GM12878 (cell line): ENCODE results near the gene SYMPK. TPM values are rescaled to one million over a fixed set of nuclear protein-coding genes. Genes with fewer than 3 reads are reported as not detected.

Experiments used
- BCL3 ChIP-seq: IDR thresholded peaks from 2 replicates; pipeline ENCODE4 v1.6.1; 2011; ENCODE audit warnings: borderline replicate concordance, low read depth, mild to moderate bottlenecking, moderate library complexity, low read length; ENCODE audit not compliant: insufficient read depth, poor library complexity, severe bottlenecking
- BMI1 ChIP-seq: fragments of 450-650 bp; IDR thresholded peaks from 2 replicates; pipeline ENCODE4 v1.6.1; 2016; ENCODE audit warnings: mild to moderate bottlenecking, moderate library complexity, borderline replicate concordance
- CBFB ChIP-seq: IDR thresholded peaks from 2 replicates; pipeline ENCODE4 v1.6.1; 2016; ENCODE audit warnings: antibody characterized with exemption, low read depth
- CBX3 ChIP-seq: fragments of 200-600 bp; sonication (generic); IDR thresholded peaks from 2 replicates; pipeline ENCODE4 v1.6.1; 2016; ENCODE audit warnings: low read depth, borderline replicate concordance
- FOS ChIP-seq: IDR thresholded peaks from 3 replicates; pipeline ENCODE4 v1.6.1; 2011; ENCODE audit warnings: borderline replicate concordance; ENCODE audit not compliant: insufficient read length; ENCODE audit errors: extremely low read depth
- GABPA ChIP-seq: IDR thresholded peaks from 2 replicates; pipeline ENCODE4 v1.6.1; 2014; ENCODE audit warnings: antibody characterized with exemption, low read depth, mild to moderate bottlenecking, inconsistent platforms
- IKZF1 ChIP-seq: fragments of 450-650 bp; conservative IDR thresholded peaks from 2 replicates; pipeline ENCODE4 v1.6.1; 2017; ENCODE audit warnings: antibody characterized with exemption, mild to moderate bottlenecking
- KAT2A ChIP-seq: conservative IDR thresholded peaks from 2 replicates; pipeline ENCODE4 v1.6.1; 2011; ENCODE audit warnings: low read depth, low read length; ENCODE audit not compliant: control insufficient read depth
- NBN ChIP-seq: fragments of 450-650 bp; IDR thresholded peaks from 2 replicates; pipeline ENCODE4 v1.6.1; 2016
- NFYB ChIP-seq: IDR thresholded peaks from 2 replicates; pipeline ENCODE4 v1.6.1; 2011; ENCODE audit warnings: low read depth, mild to moderate bottlenecking, low read length, improper control_type of control experiment, moderate library complexity; ENCODE audit not compliant: insufficient read depth
- NR2C1 ChIP-seq: fragments of 450-650 bp; IDR thresholded peaks from 2 replicates; pipeline ENCODE4 v1.6.1; 2017; ENCODE audit warnings: antibody characterized with exemption, mild to moderate bottlenecking, moderate library complexity
- PBX3 ChIP-seq: IDR thresholded peaks from 2 replicates; pipeline ENCODE4 v1.6.1; 2011; ENCODE audit warnings: mild to moderate bottlenecking, low read depth, low read length, moderate library complexity; ENCODE audit not compliant: insufficient replicate concordance
- POLR2AphosphoS2 ChIP-seq: IDR thresholded peaks from 2 replicates; pipeline ENCODE4 v1.6.1; 2011; ENCODE audit warnings: low read depth, mild to moderate bottlenecking, low read length, improper control_type of control experiment, moderate library complexity
- RBBP5 ChIP-seq: fragments of 200-600 bp; sonication (generic); conservative IDR thresholded peaks from 2 replicates; pipeline ENCODE4 v1.6.1; 2016
- RELB ChIP-seq: fragments of 450-650 bp; IDR thresholded peaks from 2 replicates; pipeline ENCODE4 v1.6.1; 2017; ENCODE audit warnings: low read depth, mild to moderate bottlenecking, moderate library complexity
- SIN3A ChIP-seq: IDR thresholded peaks from 2 replicates; pipeline ENCODE4 v1.6.1; 2012; ENCODE audit warnings: low read depth, low read length, improper control_type of control experiment
- SIX5 ChIP-seq: IDR thresholded peaks from 2 replicates; pipeline ENCODE4 v1.6.1; 2011; ENCODE audit warnings: mild to moderate bottlenecking, low read depth, low read length, moderate library complexity; ENCODE audit not compliant: severe bottlenecking
- STAT3 ChIP-seq: IDR thresholded peaks from 2 replicates; pipeline ENCODE4 v1.6.1; 2011; ENCODE audit warnings: low read depth, low read length, improper control_type of control experiment
- YBX1 ChIP-seq: fragments of 450-650 bp; IDR thresholded peaks from 2 replicates; pipeline ENCODE4 v1.6.1; 2016; ENCODE audit warnings: antibody characterized with exemption
- ZNF592 ChIP-seq: fragments of 450-650 bp; IDR thresholded peaks from 2 replicates; pipeline ENCODE4 v1.6.1; 2017; ENCODE audit warnings: mild to moderate bottlenecking, moderate library complexity
- polyA plus RNA-seq, 11 experiments: library from polyadenylated mRNA; depleted of rRNA in 4 of 11; unstranded in 6 of 11; stranded (reverse) in 5 of 11; fragments of >200 nt; fragmentation: Nextera tagmentation in 4 of 11; fragmentation: Illumina TruSeq in 1 of 11; extraction: Ambion mirVana in 4 of 11; extraction: Trizol in 1 of 11; gene quantifications; 1 replicate in 1 of 11; 2 replicates in 10 of 11; pipeline versions ENCODE4 v1.2.1 to v1.2.3, GENCODE V29; 2011 to 2016; ENCODE audit warnings: inconsistent platforms in 2 of 11, missing spikeins in 2 of 11, low read depth in 1 of 11
- total RNA-seq, 4 experiments: library from RNA; depleted of rRNA in 3 of 4; stranded (reverse); fragments of >200 nt in 3 of 4; fragmentation: Illumina TruSeq in 1 of 4; extraction: Trizol in 1 of 4; gene quantifications; 2 replicates each; pipeline versions ENCODE4 v1.2.1 to v1.2.3, GENCODE V29; 2013 to 2021

SYMPK gene
- total and polyA plus RNA-seq, 10 of the 15 experiments (the other 5 are each of a cell fraction or from before 2014, with no cell fraction given), result 0.49 to 109 (median 42.5) TPM

GRCh38 chr19:45779231-45780145 is 83.5 kb downstream of the SYMPK start (continued):
- TF ChIP-seq BMI1 (no peak), IKZF1 (peak; percentile 48; the same call in 1 of the 2 replicates), NFYB (no peak), RBBP5 (no peak), POLR2AphosphoS2 (no peak), FOS (no peak), KAT2A (no peak), NR2C1 (no peak), SIX5 (no peak), ZNF592 (no peak), CBX3 (no peak), YBX1 (no peak), BCL3 (no peak), SIN3A (no peak), NBN (peak; percentile 80), CBFB (no peak), RELB (0 out of 2 replicates have a peak, but pooled peaks have one; percentile 44), STAT3 (no peak), GABPA (no peak), PBX3 (peak; percentile 74)
